Mesodermal cell (in vitro differentiated cells): ENCODE data around the gene BTN3A1.
"Not testable (repeated sequence)": the region's sequence is repeated elsewhere in the genome, so short reads cannot be mapped to it uniquely, and the experiment has no call there.

Experiments used
- H3K27ac ChIP-seq: 2 replicates; pipeline ENCODE4 v1.7.0; 2013; ENCODE audit warnings: mild to moderate bottlenecking, low read depth, low read length, moderate library complexity; ENCODE audit not compliant: severe bottlenecking
- H3K36me3 ChIP-seq: 2 replicates; pipeline ENCODE4 v1.7.1; 2013; ENCODE audit warnings: mild to moderate bottlenecking, low read length, moderate library complexity; ENCODE audit not compliant: control insufficient read depth, insufficient read depth
- H3K4me1 ChIP-seq: one replicate; pipeline ENCODE4 v1.7.1; 2013; ENCODE audit warnings: mild to moderate bottlenecking, low read length; ENCODE audit not compliant: insufficient read depth, control insufficient read depth, poor library complexity, severe bottlenecking
- H3K4me3 ChIP-seq: 2 replicates; pipeline ENCODE4 v1.7.0; 2013; ENCODE audit warnings: low read length, control low read depth, mild to moderate bottlenecking; ENCODE audit not compliant: insufficient read depth, poor library complexity, severe bottlenecking; ENCODE audit errors: extremely low read depth
- H3K9me3 ChIP-seq: 2 replicates; pipeline ENCODE4 v1.7.1; 2013; ENCODE audit warnings: mild to moderate bottlenecking, low read length, moderate library complexity; ENCODE audit not compliant: control insufficient read depth
- WGBS, 2 experiments: methylation state at CpG; one replicate each; pipeline ENCODE4 v1.1.5; 2013; ENCODE audit warnings: missing lambda C conversion rate in 2 of 2; ENCODE audit not compliant: insufficient coverage in 2 of 2; 5-methylcytosine and 5-hydroxymethylcytosine counted together

Gene BTN3A1

GRCh38 chr6:26415036-26415614, 13.1 kb downstream of the BTN3A1 start:
- no CpG with 5 or more reads among the region's 1 CpG for WGBS, 2 experiments
- Histone ChIP-seq H3K9me3 (peaks cover 12% of the 10 kb centered on the region), H3K27ac (no peak overlapping the region), H3K36me3 (no peaks in the 10 kb centered on the region), H3K4me1 (no peaks in the 10 kb centered on the region), H3K4me3 (no peak overlapping the region)

- WGBS, 2 experiments = no CpG with 5 or more reads among the region's 2 CpGs
- no peak overlapping the region for H3K27ac ChIP-seq
- H3K4me3 ChIP-seq = no peak overlapping the region
- H3K9me3 ChIP-seq = peaks cover 12% of the 10 kb centered on the region
- H3K36me3 ChIP-seq = no peaks in the 10 kb centered on the region
- H3K4me1 ChIP-seq = no peaks in the 10 kb centered on the region
Observed at GRCh38 chr6:26415791-26416190, 13.7 kb downstream of the BTN3A1 start.

GRCh38 chr6:26416288-26416687, 14.2 kb downstream of the BTN3A1 start:
- Histone ChIP-seq H3K4me3 (no peak overlapping the region), H3K9me3 (peaks cover 12% of the 10 kb centered on the region), H3K36me3 (no peaks in the 10 kb centered on the region), H3K4me1 (no peaks in the 10 kb centered on the region), H3K27ac (no peak overlapping the region)
- WGBS, 2 experiments = 60% methylated on average over 1 of the region's 1 CpG; no CpG with 5 or more reads in 1 of the 2 experiments

GRCh38 chr6:26418077-26418476, 16.0 kb downstream of the BTN3A1 start:
- not testable (repeated sequence) for H3K4me3 ChIP-seq, H3K36me3 ChIP-seq, H3K4me1 ChIP-seq, H3K27ac ChIP-seq
- H3K9me3 ChIP-seq = peaks cover 12% of the 10 kb centered on the region
- 76 to 92% methylated on average over 2 of the region's 2 CpGs for WGBS, 2 experiments

GRCh38 chr6:26418795-26419194, 16.7 kb downstream of the BTN3A1 start:
- H3K4me3 ChIP-seq, H3K27ac ChIP-seq, H3K4me1 ChIP-seq, H3K36me3 ChIP-seq: not testable (repeated sequence)
- H3K9me3 ChIP-seq = peaks cover 12% of the 10 kb centered on the region
- 96 to 97% methylated on average over 3 of the region's 3 CpGs for WGBS, 2 experiments

- Histone ChIP-seq H3K36me3 (no peaks in the 10 kb centered on the region), H3K4me3 (peak overlapping the region; percentile 76), H3K4me1 (no peaks in the 10 kb centered on the region), H3K27ac (peak overlapping the region; percentile 86), H3K9me3 (peaks cover 12% of the 10 kb centered on the region)
- 63 to 83% methylated on average over 2 of the region's 4 CpGs for WGBS, 2 experiments
Observed at GRCh38 chr6:26420688-26421171, 18.7 kb downstream of the BTN3A1 start.

- peak overlapping the region; percentile 86 for H3K27ac ChIP-seq
- peaks cover 12% of the 10 kb centered on the region for H3K9me3 ChIP-seq
- H3K36me3 ChIP-seq = peaks cover 8% of the 10 kb centered on the region
- H3K4me3 ChIP-seq = peak overlapping the region; percentile 76
- WGBS, 2 experiments = 1 to 3% methylated on average over 15 to 20 of the region's 31 CpGs
- H3K4me1 ChIP-seq = no peaks in the 10 kb centered on the region
Observed at GRCh38 chr6:26421259-26422144, 19.4 kb downstream of the BTN3A1 start.

- no peak overlapping the region for H3K27ac ChIP-seq
- H3K9me3 ChIP-seq = peaks cover 12% of the 10 kb centered on the region
- peaks cover 13% of the 10 kb centered on the region for H3K36me3 ChIP-seq
- peak overlapping the region; percentile 76 for H3K4me3 ChIP-seq
- 93% methylated on average over 2 of the region's 3 CpGs; no CpG with 5 or more reads in 1 of the 2 experiments for WGBS, 2 experiments
- no peaks in the 10 kb centered on the region for H3K4me1 ChIP-seq
Observed at GRCh38 chr6:26422329-26422728, 20.3 kb downstream of the BTN3A1 start.

GRCh38 chr6:26426691-26427450, 24.8 kb downstream of the BTN3A1 start:
- Histone ChIP-seq H3K36me3 (peaks cover 42% of the 10 kb centered on the region), H3K9me3 (no peaks in the 10 kb centered on the region), H3K4me1 (no peaks in the 10 kb centered on the region), H3K27ac (no peak overlapping the region), H3K4me3 (no peak overlapping the region)
- WGBS, 2 experiments = 90% methylated on average over 2 to 3 of the region's 5 CpGs

GRCh38 chr6:26427451-26427809, 25.4 kb downstream of the BTN3A1 start:
- 92 to 96% methylated on average over 3 of the region's 3 CpGs for WGBS, 2 experiments

More at GRCh38 chr6:26427451-26427809, 25.4 kb downstream of the BTN3A1 start:
- Histone ChIP-seq H3K36me3 (peaks cover 44% of the 10 kb centered on the region), H3K9me3 (no peaks in the 10 kb centered on the region), H3K4me1 (no peaks in the 10 kb centered on the region), H3K27ac (no peak overlapping the region), H3K4me3 (no peak overlapping the region)
